Transverse colon (tissue), 4 donors: Measurements from ENCODE around the gene NPAS3. TPM values are rescaled to one million over a fixed set of nuclear protein-coding genes. Genes with fewer than 3 reads are reported as not detected.

Experiments used
- DNase-seq: peaks from one replicate; pipeline ENCODE4 v3.0.0-alpha.2; 2019
- H3K27ac ChIP-seq, 4 donors: fragments of 200-600 bp; sonication (generic); 2 replicates each; pipeline ENCODE4 v1.5.1; 2016 to 2018; ENCODE audit warnings: inconsistent platforms in 4 of 4
- H3K27me3 ChIP-seq: fragments of 200-600 bp; sonication (generic); 2 replicates; pipeline ENCODE4 v1.5.1; 2017; ENCODE audit warnings: inconsistent platforms
- H3K36me3 ChIP-seq, 4 donors: fragments of 200-600 bp; sonication (generic); 2 replicates each; pipeline ENCODE4 v1.5.1; 2017 to 2019; ENCODE audit warnings: inconsistent platforms in 4 of 4
- H3K4me1 ChIP-seq, 4 donors: fragments of 200-600 bp; sonication (generic); 2 replicates each; pipeline ENCODE4 v1.5.1; 2017 to 2020; ENCODE audit warnings: inconsistent platforms in 4 of 4
- H3K4me3 ChIP-seq, 4 donors: fragments of 200-600 bp; sonication (generic); 1 replicate in 1 of 4; 2 replicates in 3 of 4; pipeline versions ENCODE4 v1.5.1 to v1.6.1; 2017 to 2019; ENCODE audit warnings: inconsistent platforms in 4 of 4
- H3K9me3 ChIP-seq, 2 donors: fragments of 200-600 bp; sonication (generic); 2 replicates each; pipeline ENCODE4 v1.5.1; 2017 to 2019; ENCODE audit warnings: inconsistent platforms in 2 of 2
- CTCF ChIP-seq, 5 experiments: fragments of 200-600 bp in 3 of 5; fragments of 450-650 bp in 2 of 5; sonication (generic) in 3 of 5; IDR thresholded peaks; 1 replicate in 2 of 5; 2 replicates in 3 of 5; pipeline ENCODE4 v1.5.1; 2016 to 2017; ENCODE audit warnings: antibody characterized with exemption in 5 of 5, inconsistent platforms in 3 of 5, mild to moderate bottlenecking in 2 of 5, moderate library complexity in 1 of 5
- EP300 ChIP-seq: sonication (generic); formaldehyde crosslinking; IDR thresholded peaks from one replicate; pipeline ENCODE4 v1.6.1; 2017; ENCODE audit warnings: antibody characterized with exemption, low read depth
- POLR2A ChIP-seq: fragments of 450-650 bp; IDR thresholded peaks from one replicate; pipeline ENCODE4 v1.6.1; 2016; ENCODE audit warnings: antibody characterized with exemption, mild to moderate bottlenecking, moderate library complexity
- POLR2AphosphoS5 ChIP-seq, 3 donors: sonication (generic); formaldehyde crosslinking; IDR thresholded peaks; one replicate each; pipeline ENCODE4 v1.6.1; 2016; ENCODE audit warnings: antibody characterized with exemption in 3 of 3
- WGBS, 2 donors: methylation state at CpG; one replicate each; pipeline ENCODE4 v1.1.5; 2018; ENCODE audit warnings: low coverage in 1 of 2; 5-methylcytosine and 5-hydroxymethylcytosine counted together
- in situ Hi-C, 4 donors: fragments of 200-750 bp; cut with MboI; loops; one replicate each; pipeline versions ENCODE4 v1.15.0 to v1.15.1; 2017; ENCODE audit warnings: low sequenced_read_pairs in 3 of 4, low pct_ligation_motif_present in 1 of 4, low pct_unique_long_range_greater_than_20kb in 1 of 4
- intact Hi-C: fragments of 100-400 bp; cut with DNase I; formaldehyde crosslinking; loops from one replicate; pipeline ENCODE4 v1.15.1; 2023; ENCODE audit warnings: low total_unique reads
- total RNA-seq, 4 donors: library from RNA; depleted of rRNA; stranded (reverse); fragments of >200 nt; gene quantifications; one replicate each; pipeline ENCODE4 v1.1.0, GENCODE V29; 2016

Gene NPAS3
- total RNA-seq, 4 donors from 2014 or later, result 0.96 to 6.4 (median 1.8) TPM

GRCh38 chr14:33444136-33444535, 505.5 kb downstream of the NPAS3 start:
- no peak for DNase-seq
- no peak overlapping the region for H3K4me3 ChIP-seq
- H3K27ac ChIP-seq, result no peak overlapping the region
- H3K9me3 ChIP-seq, result no peaks in the 10 kb centered on the region
- no peaks in the 10 kb centered on the region for H3K4me1 ChIP-seq
- in situ Hi-C loops (loop anchor here in 1 of 4 donors (25.0 kb wide), 1 partner anchor 857 kb away; no protein-coding TSS in a partner anchor), intact Hi-C loops (no loop called here)
- 43 to 83% methylated on average over 3 of the region's 3 CpGs for WGBS, 2 donors
- no peaks in the 10 kb centered on the region for H3K27me3 ChIP-seq
- H3K36me3 ChIP-seq, result no peaks in the 10 kb centered on the region
- TF ChIP-seq EP300, result no peak
- TF ChIP-seq POLR2A, result no peak
- TF ChIP-seq POLR2AphosphoS5 (IDR thresholded peaks at IDR 0.05), result no peak
- TF ChIP-seq CTCF (IDR thresholded peaks at IDR 0.05), result no peak

- no peaks in the 10 kb centered on the region for H3K27me3 ChIP-seq
- H3K9me3 ChIP-seq, result no peaks in the 10 kb centered on the region
- intact Hi-C loops (no loop called here), in situ Hi-C loops (loop anchor here in 1 of 4 donors (25.0 kb wide), 1 partner anchor 862 kb away; no protein-coding TSS in a partner anchor)
- WGBS, 2 donors, result 45 to 60% methylated on average over 2 of the region's 2 CpGs
- H3K4me3 ChIP-seq, result no peak overlapping the region
- DNase-seq, result no peak
- peaks cover 5 to 27% (median 10%) of the 10 kb centered on the region in 4 donors for H3K4me1 ChIP-seq
- H3K36me3 ChIP-seq, result no peaks in the 10 kb centered on the region
- TF ChIP-seq EP300, result no peak
- TF ChIP-seq CTCF (IDR thresholded peaks at IDR 0.05), result no peak
- TF ChIP-seq POLR2A, result no peak
- TF ChIP-seq POLR2AphosphoS5 (IDR thresholded peaks at IDR 0.05), result no peak
- no peak overlapping the region for H3K27ac ChIP-seq
These were observed 510.6 kb downstream of the NPAS3 start for GRCh38 chr14:33449268-33449667.

- TF ChIP-seq CTCF (IDR thresholded peaks at IDR 0.05) (no peak), EP300 (no peak)
- Histone ChIP-seq H3K27ac (no peak overlapping the region), H3K36me3 (no peaks in the 10 kb centered on the region), H3K4me3 (no peak overlapping the region), H3K27me3 (no peaks in the 10 kb centered on the region), H3K9me3 (no peaks in the 10 kb centered on the region), H3K4me1 (peaks cover 5 to 33% (median 15%) of the 10 kb centered on the region in 4 donors)
- intact Hi-C loops, result no loop called here
- no peak for DNase-seq
- in situ Hi-C loops, result loop anchor here in 2 of 4 donors (25.0 kb wide), 2 partner anchors 337 to 863 kb away; no protein-coding TSS in a partner anchor
- 82 to 94% methylated on average over 11 of the region's 11 CpGs for WGBS, 2 donors
These were observed 511.2 kb downstream of the NPAS3 start for GRCh38 chr14:33449703-33450395.

- H3K4me1 ChIP-seq, result peaks cover 5 to 39% (median 19%) of the 10 kb centered on the region in 4 donors
- DNase-seq, result no peak
- no peaks in the 10 kb centered on the region for H3K36me3 ChIP-seq
- intact Hi-C loops (no loop called here), in situ Hi-C loops (loop anchor here in 1 of 4 donors (25.0 kb wide), 1 partner anchor 337 kb away; no protein-coding TSS in a partner anchor)
- H3K27me3 ChIP-seq, result no peaks in the 10 kb centered on the region
- 61 to 82% methylated on average over 2 of the region's 2 CpGs for WGBS, 2 donors
- no peak for TF ChIP-seq EP300
- no peak overlapping the region for H3K4me3 ChIP-seq
- H3K27ac ChIP-seq, result no peak overlapping the region
- no peaks in the 10 kb centered on the region for H3K9me3 ChIP-seq
These were observed 511.7 kb downstream of the NPAS3 start for GRCh38 chr14:33450416-33450815.
